SW 1271 (cell line): ENCODE data around the gene CD63.
"Not testable (repeated sequence)": the region's sequence is repeated elsewhere in the genome, so short reads cannot be mapped to it uniquely, and the experiment has no call there.

ENCODE experiments used
- DNase-seq, 2 experiments: peaks; one replicate each; lab custom pipeline; 2025; lab: John Stamatoyannopoulos, UW

Gene CD63

DNA sequence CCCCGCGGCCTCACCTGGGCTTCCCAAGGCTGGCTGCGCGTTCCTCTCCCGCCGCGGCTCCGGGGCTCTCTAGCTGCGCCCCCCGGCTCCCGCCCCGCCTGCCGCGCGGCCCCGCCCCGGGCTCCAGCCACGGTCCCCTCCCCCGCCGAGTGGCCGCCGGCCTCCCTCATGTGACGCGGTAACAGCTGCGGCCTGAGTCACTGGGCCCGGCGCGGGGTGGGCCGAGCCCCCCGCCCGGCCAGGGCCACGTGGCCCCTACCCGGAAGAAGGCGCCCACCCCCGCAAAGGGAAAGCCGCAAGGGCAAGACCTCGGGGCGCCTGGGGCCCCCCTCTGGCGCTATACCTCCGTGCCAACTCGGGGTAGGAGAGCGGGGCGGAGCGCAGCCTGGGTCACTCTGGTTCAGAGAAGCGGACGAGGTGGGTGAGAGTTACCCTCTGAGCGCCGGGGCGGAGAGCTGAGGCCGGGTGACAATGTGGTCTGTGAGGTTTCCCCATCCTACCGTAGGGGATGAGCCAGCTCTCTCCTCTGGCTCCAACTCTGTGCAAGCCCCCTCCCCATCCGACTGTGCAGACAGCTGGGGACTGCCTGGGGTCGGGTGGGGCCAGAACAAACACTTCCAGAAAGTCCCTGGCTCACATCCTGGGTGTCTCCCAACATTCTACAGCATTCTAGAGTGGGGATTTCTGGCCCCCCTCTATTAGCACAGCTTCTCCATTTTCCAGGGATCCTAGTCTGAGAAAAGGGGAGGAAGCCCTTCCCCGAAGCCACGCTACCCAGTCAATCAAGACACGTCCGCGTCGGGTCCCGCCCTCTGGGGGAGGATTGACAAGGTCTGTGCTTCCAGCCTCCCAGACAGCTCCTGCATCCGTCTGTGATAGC is at the start of gene CD63:
TSS of gene CD63 (minus strand) at position 71 of the 880 bp plus-strand sequence. CDS start 668 bp downstream, outside the sequence.
- DNase-seq, result peak; percentile 88 to 94

DNA sequence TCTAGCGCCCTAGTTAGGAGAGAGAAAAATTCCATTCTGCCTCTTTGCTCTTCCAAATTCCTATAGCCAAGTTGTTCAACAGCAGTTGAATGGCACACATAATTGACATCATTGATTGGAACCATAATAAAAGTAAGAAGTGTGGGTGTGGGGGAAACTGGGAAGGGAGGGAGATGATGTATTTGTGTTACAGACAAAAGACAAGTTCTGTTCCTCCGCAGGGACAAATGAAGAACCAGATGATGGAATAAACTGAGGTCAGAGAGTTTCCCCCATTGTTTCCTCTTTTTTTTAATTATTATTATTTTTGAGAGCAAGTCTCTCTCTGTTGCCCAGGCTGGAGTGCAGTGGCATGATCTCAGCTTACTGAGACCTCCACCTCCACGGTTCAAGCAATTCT is 49.0 kb upstream of the CD63 start:
- DNase-seq, result no peak

DNA sequence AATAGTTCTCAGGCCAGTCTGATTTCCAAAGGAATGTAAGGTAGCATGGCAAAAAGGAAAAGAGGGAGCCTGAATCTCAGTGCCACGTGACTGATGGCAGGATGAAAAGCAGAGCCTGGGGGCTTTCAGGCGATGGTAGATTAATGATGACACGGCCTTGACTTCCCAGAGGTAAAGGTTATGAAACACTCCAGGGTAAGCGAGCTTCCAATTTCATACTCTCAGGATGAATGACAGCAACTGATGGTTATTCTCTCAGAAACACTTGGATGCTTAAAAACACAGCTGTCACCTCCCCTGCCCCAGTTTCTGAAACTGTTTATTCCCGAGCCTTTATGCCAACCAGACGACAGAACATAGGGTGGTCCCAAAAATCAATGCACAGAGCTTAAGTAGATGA is 42.9 kb upstream of the CD63 start:
- DNase-seq, result no peak

DNA sequence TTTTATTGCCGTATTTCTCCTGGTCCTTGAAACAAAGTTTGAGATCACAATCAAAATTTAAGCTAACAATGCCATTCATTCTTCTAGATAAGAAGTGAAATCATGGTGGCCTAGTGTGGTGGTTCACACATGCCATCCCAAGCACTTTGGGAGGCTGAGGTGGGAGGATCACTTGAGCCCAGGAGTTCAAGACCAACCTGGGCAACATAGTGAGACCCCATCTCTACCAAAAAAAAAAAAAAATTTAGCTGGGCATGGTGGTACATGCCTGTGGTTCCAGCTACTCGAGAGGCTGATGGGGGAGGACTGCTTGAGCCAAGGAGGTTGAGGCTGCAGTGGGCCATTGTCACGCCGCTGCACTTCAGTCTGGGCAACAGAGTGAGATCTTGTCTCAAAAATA is 38.3 kb upstream of the CD63 start:
- DNase-seq, result no peak

GRCh38 chr12:55765736-55766290 is 37.0 kb upstream of the CD63 start:
- DNase-seq, result no peak

DNA sequence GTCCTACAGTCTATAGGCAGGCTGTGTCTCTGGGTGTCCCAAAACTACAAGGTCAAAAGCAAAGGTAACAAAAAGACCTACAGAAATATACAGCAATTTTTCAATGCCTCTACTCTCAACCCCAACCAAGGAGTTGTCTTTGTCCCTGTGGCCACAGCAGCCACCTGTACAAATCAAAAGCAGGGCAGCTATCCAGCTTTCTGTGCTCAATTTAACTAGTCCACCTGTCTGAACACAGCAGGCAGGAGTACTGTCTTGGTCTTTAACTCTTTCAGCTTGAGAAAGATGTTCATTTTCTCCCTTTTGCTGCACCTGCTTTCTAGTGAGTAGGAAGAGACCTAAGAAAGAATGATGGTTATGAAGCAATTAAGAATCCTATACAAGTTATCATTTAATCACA is 33.8 kb upstream of the CD63 start:
- DNase-seq, result no peak

DNA sequence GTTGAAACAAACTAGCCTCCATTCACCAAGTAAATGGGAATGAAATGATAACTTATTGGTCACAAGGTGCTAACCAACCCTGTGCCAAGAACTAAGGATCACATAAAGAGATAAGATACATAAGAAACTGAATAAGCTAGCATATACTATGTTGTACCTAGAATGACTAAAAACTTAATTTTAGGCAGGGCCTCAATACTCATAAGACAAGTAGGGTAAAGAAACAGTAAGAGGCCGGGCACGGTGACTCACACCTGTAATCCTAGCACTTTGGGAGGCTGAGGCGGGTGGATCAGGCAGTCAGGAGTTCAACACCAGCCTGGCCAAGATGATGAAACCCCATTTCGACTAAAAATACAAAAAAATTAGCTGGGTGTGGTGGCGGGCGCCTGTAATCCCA is 31.9 kb upstream of the CD63 start:
- no peak for DNase-seq

GRCh38 chr12:55758575-55758974 is 29.8 kb upstream of the CD63 start:
- not testable (repeated sequence) for DNase-seq

GRCh38 chr12:55757701-55758100 is 28.9 kb upstream of the CD63 start:
- DNase-seq, result no peak

DNA sequence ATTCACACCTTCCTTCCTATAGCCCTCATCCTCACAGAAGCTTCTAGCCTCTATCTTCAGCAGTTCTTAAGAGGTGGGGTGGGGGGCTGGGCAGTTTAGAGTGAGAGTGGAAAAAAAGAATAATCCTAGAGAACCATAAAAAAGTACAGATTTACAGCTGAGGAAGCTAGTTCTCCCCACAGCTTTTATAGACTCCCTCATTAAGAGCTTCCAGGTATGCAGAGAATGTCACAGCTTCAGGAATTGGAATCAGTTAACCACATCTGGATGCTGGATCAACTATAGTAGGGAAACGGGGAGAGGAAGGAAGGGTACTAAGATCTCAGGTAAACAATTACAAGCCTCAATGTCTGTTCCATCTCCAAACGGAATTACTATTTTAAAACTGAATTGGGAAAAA is 26.4 kb upstream of the CD63 start:
- no peak for DNase-seq

- no peak for DNase-seq
These were observed 19.6 kb upstream of the CD63 start for GRCh38 chr12:55748230-55748993.

GRCh38 chr12:55746913-55747231 is 18.1 kb upstream of the CD63 start:
- DNase-seq, result no peak

- no peak for DNase-seq
These were observed 17.5 kb upstream of the CD63 start for GRCh38 chr12:55746174-55746912.

DNA sequence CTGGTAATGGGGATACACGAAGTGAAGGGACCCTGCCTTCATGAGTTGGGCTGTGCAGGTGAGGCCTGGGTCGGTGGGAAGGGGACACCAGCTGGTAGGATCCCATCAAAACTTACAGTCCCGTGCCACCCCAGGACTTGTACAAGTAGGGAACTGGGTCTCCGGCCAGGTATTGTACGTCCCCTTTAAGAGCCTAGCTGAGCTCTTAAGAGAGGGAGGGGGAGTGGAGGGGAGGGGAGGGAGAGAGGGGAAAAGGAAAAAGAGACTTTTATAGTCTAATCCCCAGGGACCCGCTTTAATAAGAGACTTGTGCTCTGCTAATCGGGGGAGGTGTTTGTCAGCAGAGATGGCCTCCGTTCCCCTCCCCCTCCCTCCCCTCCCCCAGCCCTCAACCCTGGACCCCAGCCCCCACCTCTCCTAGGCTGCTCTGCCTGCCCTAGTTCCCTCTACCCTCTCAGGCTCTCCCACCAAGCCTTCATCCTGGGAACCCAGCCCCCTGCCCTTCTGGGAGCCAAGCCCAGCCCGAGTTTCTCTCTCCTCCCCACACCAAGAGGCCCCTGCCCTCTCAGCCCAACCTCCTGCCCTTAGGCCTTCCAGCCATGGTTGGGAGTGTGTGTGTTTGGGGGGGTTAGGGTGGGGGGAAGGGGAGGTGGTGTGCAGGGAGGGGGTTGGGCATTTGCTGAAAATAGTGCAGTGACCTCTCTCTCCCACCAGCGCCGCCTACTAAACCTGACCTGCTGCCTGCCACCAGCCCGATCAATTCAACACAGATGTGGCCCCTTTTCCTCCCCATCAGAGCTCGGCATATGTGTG is 16.8 kb upstream of the CD63 start:
- no peak for DNase-seq

DNA sequence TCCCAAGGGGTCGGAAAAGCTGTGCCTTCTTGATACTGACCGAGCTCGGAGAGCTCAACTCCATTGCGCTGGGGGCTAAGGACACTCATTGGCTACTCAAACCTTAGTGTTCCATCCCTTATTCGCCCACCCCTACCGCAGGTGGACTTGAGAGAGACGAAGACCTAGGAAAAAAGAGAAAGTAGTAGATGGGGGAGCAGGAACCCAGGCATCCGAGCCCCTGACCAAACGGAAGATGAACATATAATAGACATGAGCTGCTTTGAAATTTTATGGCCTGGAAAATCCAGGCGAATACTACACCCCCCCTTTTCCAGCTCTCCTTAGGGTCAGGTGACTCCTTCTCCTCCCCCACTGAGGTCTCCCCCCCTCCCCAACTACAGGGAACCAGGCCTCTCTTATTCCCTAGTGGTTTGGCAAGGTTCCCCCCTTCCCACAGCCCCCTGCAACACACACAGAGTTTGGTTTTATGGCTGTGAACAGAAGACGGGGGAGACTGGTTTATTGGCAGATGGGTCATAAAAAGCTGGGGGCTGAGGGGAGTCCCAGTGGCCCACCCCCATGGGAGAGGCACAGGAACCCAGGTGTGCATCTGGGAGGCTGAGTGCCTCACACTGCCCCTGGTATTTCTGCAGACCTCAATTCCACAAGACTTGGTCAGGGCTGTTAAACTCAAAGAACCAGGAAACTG is 15.7 kb upstream of the CD63 start:
- DNase-seq, result no peak

DNA sequence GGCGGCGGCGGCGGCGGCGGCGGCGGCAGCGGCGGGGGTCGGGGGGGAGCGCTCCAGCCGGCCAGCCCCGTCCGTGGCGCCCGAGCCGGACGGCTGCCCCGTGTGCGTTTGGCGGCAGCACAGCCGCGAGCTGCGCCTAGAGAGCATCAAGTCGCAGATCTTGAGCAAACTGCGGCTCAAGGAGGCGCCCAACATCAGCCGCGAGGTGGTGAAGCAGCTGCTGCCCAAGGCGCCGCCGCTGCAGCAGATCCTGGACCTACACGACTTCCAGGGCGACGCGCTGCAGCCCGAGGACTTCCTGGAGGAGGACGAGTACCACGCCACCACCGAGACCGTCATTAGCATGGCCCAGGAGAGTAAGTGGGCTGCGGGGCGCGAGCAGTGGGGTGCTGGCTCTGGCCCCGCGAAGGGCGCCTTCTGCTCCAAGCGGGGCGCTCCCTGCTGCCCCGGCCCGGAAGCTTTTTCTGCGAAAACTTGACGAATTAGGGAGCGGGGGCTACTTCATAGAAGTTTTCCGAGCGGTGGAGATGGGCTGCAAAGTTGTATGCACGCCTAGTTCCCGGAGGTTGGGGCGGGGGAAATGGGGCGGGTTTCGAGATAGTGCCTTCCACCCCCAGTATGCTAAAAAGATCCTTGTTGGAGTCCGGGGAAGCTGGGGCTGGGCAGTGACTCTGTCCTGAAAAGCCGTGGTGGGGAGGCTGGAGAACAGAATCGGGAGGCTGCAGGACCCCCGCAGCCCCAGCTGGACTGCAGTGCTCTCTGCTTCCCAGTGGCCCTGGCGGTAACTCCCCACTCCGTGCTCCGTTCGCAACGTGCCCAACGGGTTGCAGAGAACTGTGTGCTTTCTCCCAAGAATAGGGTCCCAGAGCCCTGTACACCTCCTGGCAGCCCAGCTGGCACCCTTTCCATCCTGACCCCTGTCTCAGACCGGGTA is 14.9 kb upstream of the CD63 start:
- DNase-seq, result peak; percentile 49 to 61

GRCh38 chr12:55742719-55743405 is 14.1 kb upstream of the CD63 start, which contains the start of gene GDF11:
GDF11 (plus strand) TSS chr12:55743122; CDS start chr12:55743317, 195 bp downstream.
- DNase-seq, result peak; percentile 37 to 66

DNA sequence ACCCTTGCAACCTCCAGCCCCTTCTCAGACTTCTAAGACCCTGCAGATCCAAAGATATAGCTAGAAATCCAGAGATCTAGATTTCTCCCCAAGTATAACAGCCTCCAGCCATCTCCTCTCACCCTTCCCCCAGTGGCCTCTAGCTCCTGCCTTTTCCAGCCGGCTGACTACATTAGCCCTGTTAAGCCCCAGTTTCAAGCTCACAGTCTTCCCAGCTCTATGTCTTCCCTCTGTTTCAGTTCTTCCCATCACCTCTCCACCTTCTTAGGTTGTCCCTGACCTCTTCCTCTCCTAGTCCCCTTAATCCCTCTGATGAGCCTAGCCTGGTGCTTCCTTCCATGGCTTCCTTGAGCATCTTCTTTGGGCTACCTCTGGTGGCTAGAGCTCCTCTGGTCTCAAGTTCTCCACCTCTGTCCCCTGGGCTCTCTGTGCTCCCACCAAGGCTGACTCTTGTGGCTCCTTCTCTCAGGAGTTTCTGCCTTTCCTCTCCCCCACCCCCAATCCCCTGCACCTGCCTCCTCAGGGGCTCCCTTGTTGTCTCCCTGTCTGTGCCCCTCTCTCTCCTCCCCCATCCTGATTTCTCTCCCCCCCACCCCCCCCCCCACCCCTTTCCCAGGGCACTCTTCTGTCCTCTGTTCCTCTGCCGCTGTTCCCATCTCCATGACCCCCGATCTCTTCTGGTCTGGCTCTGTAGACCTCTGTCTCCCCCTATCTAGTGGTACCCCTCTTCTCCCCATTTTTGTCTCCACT is 13.3 kb upstream of the CD63 start:
- no peak for DNase-seq
